ENCODE data around the gene COL27A1.

The COL27A1 gene

GRCh38 chr9:114177423-114178064 lies 22.2 kb downstream of the COL27A1 start:
- TF ChIP-seq CTCF (conservative IDR thresholded peaks at IDR 0.05; ENCODE audit: low read depth, low read length) = no peak
- no peak overlapping the region for H3K4me3 ChIP-seq (ENCODE audit: low read depth, low read length)
- DNase-seq (ENCODE audit: low read depth) = peak; percentile 46

- no peak overlapping the region for H3K4me3 ChIP-seq (ENCODE audit: low read depth, low read length)
- no peak for TF ChIP-seq CTCF (conservative IDR thresholded peaks at IDR 0.05; ENCODE audit: low read depth, low read length)
- DNase-seq (ENCODE audit: low read depth) = no peak
Measured at GRCh38 chr9:114178076-114178475, 22.7 kb downstream of the COL27A1 start.

DNA sequence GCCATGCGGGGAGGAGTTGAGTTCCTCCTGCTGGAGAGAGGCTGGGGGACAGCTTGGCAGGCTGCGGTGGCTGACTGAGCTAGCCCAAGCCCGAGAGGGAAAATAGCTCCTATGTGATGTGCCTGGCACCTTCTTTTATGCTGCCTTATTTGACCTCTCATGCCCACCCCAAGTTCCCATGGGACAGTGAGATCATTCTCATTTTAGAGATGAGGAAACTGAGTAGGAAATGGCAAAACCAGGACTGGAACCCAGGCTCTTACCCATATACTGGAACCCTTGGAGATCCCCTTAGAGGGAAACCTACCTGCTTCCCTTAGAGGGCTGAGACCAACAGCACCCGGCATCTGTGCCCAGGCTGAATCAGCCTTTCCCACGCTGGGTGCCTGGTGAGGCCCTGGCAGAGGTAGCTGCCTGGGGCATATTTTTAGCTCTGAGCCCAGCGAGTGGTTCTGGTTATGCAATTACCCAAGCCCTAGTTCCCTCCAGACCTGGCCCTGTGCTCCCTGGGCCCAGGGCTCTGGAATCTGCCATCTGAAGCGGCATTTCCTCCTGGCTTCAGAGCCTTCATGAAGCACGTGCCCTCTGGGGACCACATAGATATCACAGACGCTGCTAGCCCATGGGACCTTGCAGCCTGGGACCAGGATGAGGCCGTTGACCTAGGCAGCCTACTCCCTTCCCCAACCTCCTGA lies 23.6 kb downstream of the COL27A1 start:
- TF ChIP-seq CTCF (conservative IDR thresholded peaks at IDR 0.05; ENCODE audit: low read depth, low read length) = no peak
- no peak for DNase-seq (ENCODE audit: low read depth)
- H3K4me3 ChIP-seq (ENCODE audit: low read depth, low read length) = no peak overlapping the region

- no peak overlapping the region for H3K4me3 ChIP-seq (ENCODE audit: low read depth, low read length)
- no peak for TF ChIP-seq CTCF (conservative IDR thresholded peaks at IDR 0.05; ENCODE audit: low read depth, low read length)
- no peak for DNase-seq (ENCODE audit: low read depth)
Measured at GRCh38 chr9:114179516-114179915, 24.2 kb downstream of the COL27A1 start.

GRCh38 chr9:114180696-114181606 lies 25.6 kb downstream of the COL27A1 start:
- no peak overlapping the region for H3K4me3 ChIP-seq (ENCODE audit: low read depth, low read length)
- TF ChIP-seq CTCF (conservative IDR thresholded peaks at IDR 0.05; ENCODE audit: low read depth, low read length) = no peak
- DNase-seq (ENCODE audit: low read depth) = peak; percentile 65

- peak; percentile 17 for DNase-seq (ENCODE audit: low read depth)
- no peak overlapping the region for H3K4me3 ChIP-seq (ENCODE audit: low read depth, low read length)
- TF ChIP-seq CTCF (conservative IDR thresholded peaks at IDR 0.05; ENCODE audit: low read depth, low read length) = no peak
Measured at GRCh38 chr9:114181607-114182409, 26.5 kb downstream of the COL27A1 start.
